ENCODE results near the gene PUS7L. TPM values are rescaled to one million over a fixed set of nuclear protein-coding genes. Genes with fewer than 3 reads are reported as not detected.
A peak's percentile ranks its signal among the peaks of the same experiment; 100 is the strongest.

PUS7L gene
- total RNA-seq, 1 experiment from 2014 or later: 15.3 TPM

DNA sequence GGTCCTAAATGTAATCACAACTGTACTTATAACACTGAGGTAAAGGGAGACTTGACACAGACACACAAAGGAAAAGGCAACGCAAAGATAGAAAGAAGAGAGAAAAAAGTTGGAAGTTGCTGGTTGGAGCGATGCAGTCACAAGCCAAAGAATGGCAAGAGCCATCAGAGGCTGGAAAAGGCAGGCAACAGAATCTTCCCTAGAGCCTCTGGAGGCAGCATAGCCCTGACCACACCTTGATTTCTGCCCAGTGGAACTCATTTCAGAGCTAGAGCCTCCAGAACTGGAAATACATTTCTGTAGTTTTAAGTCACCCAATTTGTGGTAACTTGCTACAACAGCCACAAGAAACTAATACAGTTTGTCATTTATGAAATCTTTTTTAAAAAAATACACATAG is 89.2 kb downstream of the PUS7L start:
- Histone ChIP-seq H2AFZ (ENCODE audit: low read depth, low read length, poor library complexity, severe bottlenecking) (no peak overlapping the region), H3K9ac (ENCODE audit: low read length) (no peak overlapping the region), H3K9me2 (ENCODE audit: insufficient read depth) (no peaks in the 10 kb centered on the region), H3K4me3 (replicated peaks in 1 of 2; ENCODE audit: low read depth in 1 of 2, low read length in 2 of 2) (no peak overlapping the region), H3K27ac (ENCODE audit: low read depth, low read length) (no peak overlapping the region), H3K27me3 (ENCODE audit: insufficient read depth, low read length) (no peaks in the 10 kb centered on the region), H3K4me1 (ENCODE audit: control insufficient read depth in 1 of 2, insufficient read depth in 2 of 2, low read length in 2 of 2) (no peaks in the 10 kb centered on the region), H3K4me2 (ENCODE audit: low read length) (no peak overlapping the region), H3K79me2 (ENCODE audit: insufficient read depth, low read length) (no peaks in the 10 kb centered on the region), H3K9me3 (ENCODE audit: control insufficient read depth in 1 of 2, insufficient read depth in 1 of 2, low read depth in 1 of 2, low read length in 2 of 2) (no peaks in the 10 kb centered on the region), H4K20me1 (ENCODE audit: insufficient read depth) (no peaks in the 10 kb centered on the region), H3K36me3 (ENCODE audit: control insufficient read depth in 1 of 2, insufficient read depth in 2 of 2, low read length in 2 of 2) (no peaks in the 10 kb centered on the region)
- 0 out of 2 replicates have a peak, but pooled peaks have one; percentile 52 for ATAC-seq
- CTCF ChIA-PET: no interaction called here
- RAD21 ChIA-PET (ENCODE audit: low non-redundant PET in 1 of 2, low total read pairs in 2 of 2, uncharacterized antibody in 2 of 2, unreplicated experiment in 2 of 2): no interaction called here
- DNase-seq (ENCODE audit: low read depth, low spot score): no peak
- POLR2A ChIA-PET: no interaction called here
- no TSS peak for BruUV-seq (replicated peaks)
- intact Hi-C loops (cut with micrococcal nuclease): no loop called here
- no peak for TF ChIP-seq ELF1 (IDR thresholded peaks at IDR 0.05; ENCODE audit: borderline replicate concordance, low read depth)
- no peak for TF ChIP-seq MAX (IDR thresholded peaks at IDR 0.05)
- no peak for TF ChIP-seq ATF3 (IDR thresholded peaks at IDR 0.05)
- no peak for TF ChIP-seq EZH2phosphoT487 (IDR thresholded peaks at IDR 0.05; ENCODE audit: borderline replicate concordance)
- no peak for TF ChIP-seq SP1 (IDR thresholded peaks at IDR 0.05; ENCODE audit: low read depth)
- no peak for TF ChIP-seq SRF (IDR thresholded peaks at IDR 0.05; ENCODE audit: low read depth)
- no peak for TF ChIP-seq YY1 (IDR thresholded peaks at IDR 0.05; ENCODE audit: extremely low read depth, insufficient replicate concordance, low read depth, low read length)
- no peak for TF ChIP-seq JUND (IDR thresholded peaks at IDR 0.05)
- no peak for TF ChIP-seq CBX3 (IDR thresholded peaks at IDR 0.05; ENCODE audit: low read depth)
- TF ChIP-seq FOSL1 (IDR thresholded peaks at IDR 0.05; ENCODE audit: low read depth): no peak
- TF ChIP-seq ZNF274 (IDR thresholded peaks at IDR 0.05; ENCODE audit: low read depth, low read length): no peak
- no peak for TF ChIP-seq POLR2A (IDR thresholded peaks at IDR 0.05; ENCODE audit: borderline replicate concordance, extremely low read depth, insufficient read depth, insufficient read length)
- TF ChIP-seq RAD21 (IDR thresholded peaks at IDR 0.05; ENCODE audit: low read depth): no peak
- no peak for TF ChIP-seq REST (IDR thresholded peaks at IDR 0.05; ENCODE audit: low read depth)
- TF ChIP-seq TCF7L2 (IDR thresholded peaks at IDR 0.05; ENCODE audit: borderline replicate concordance, extremely low read depth, insufficient read depth, insufficient read length): no peak
- TF ChIP-seq SIN3A (IDR thresholded peaks at IDR 0.05; ENCODE audit: low read depth): no peak
- no peak for TF ChIP-seq ZFX (IDR thresholded peaks at IDR 0.05)
- TF ChIP-seq CEBPB (IDR thresholded peaks at IDR 0.05; ENCODE audit: low read depth): no peak

Other genes with a start within 250 kb of the PUS7L start
- gene ADAMTS20, start 206.6 kb downstream of the PUS7L start, total RNA-seq (2021; ENCODE audit: unreplicated experiment): not detected
- gene IRAK4, start 161 bp upstream of the PUS7L start, total RNA-seq (2021; ENCODE audit: unreplicated experiment): 6.9 TPM
- 125 TPM for gene TWF1, start 47.5 kb upstream of the PUS7L start, total RNA-seq (2021; ENCODE audit: unreplicated experiment)
- gene TMEM117, start 77.3 kb upstream of the PUS7L start, total RNA-seq (2021; ENCODE audit: unreplicated experiment): 3.6 TPM

Data from HCT116 (cell line).